Adrenal gland (tissue), 12 donors: ENCODE data around the gene ADGRG7. TPM values are rescaled to one million over a fixed set of nuclear protein-coding genes. Genes with fewer than 3 reads are reported as not detected.

Experiments used
- DNase-seq, 7 donors: peaks; one replicate each; pipeline ENCODE4 v3.0.0-alpha.2; 2019 to 2020
- H3K27ac ChIP-seq, 5 donors: fragments of 200-600 bp; sonication (generic) in 4 of 5; 1 replicate in 3 of 5; 2 replicates in 2 of 5; pipeline versions ENCODE4 v1.5.1 to v1.8.0; 2016 to 2020; ENCODE audit warnings: mild to moderate bottlenecking in 1 of 5
- H3K27me3 ChIP-seq: fragments of 200-600 bp; 2 replicates; pipeline ENCODE4 v1.8.0; 2021
- H3K36me3 ChIP-seq, 2 donors: fragments of 200-600 bp; replicated peaks in 1 of 2; 1 replicate in 1 of 2; 2 replicates in 1 of 2; pipeline versions ENCODE4 v1.5.1 to v1.8.0; 2018 to 2022
- H3K4me1 ChIP-seq, 2 donors: fragments of 200-600 bp; replicated peaks in 1 of 2; 1 replicate in 1 of 2; 2 replicates in 1 of 2; pipeline versions ENCODE4 v1.5.1 to v1.8.0; 2018 to 2021
- H3K4me3 ChIP-seq, 4 donors: fragments of 200-600 bp; sonication (generic) in 3 of 4; one replicate each; pipeline ENCODE4 v1.5.1; 2016 to 2018
- H3K9me3 ChIP-seq, 3 donors: fragments of 200-600 bp; sonication (generic) in 1 of 3; replicated peaks in 1 of 3; 1 replicate in 2 of 3; 2 replicates in 1 of 3; pipeline versions ENCODE4 v1.5.1 to v1.8.0; 2016 to 2021
- POLR2A ChIP-seq, 2 donors: fragments of 450-650 bp; IDR thresholded peaks; one replicate each; pipeline ENCODE4 v1.6.1; 2017; ENCODE audit warnings: antibody characterized with exemption in 2 of 2, mild to moderate bottlenecking in 2 of 2, moderate library complexity in 1 of 2
- WGBS, 4 donors: extraction: QIAGEN DNeasy Blood & Tissue Kit in 2 of 4; methylation state at CpG; one replicate each; pipeline versions ENCODE4 v1.1.5 to v1.1.7; 2013 to 2017; 5-methylcytosine and 5-hydroxymethylcytosine counted together
- intact Hi-C, 2 donors: fragments of 100-400 bp; cut with DNase I; formaldehyde crosslinking; loops; one replicate each; pipeline versions ENCODE4 v1.14.1 to v1.15.0; 2022 to 2023
- polyA plus RNA-seq, 3 donors: library from polyadenylated mRNA; stranded (reverse); fragments of 200-250 nt in 2 of 3; fragments of 350-450 nt in 1 of 3; fragmentation: Illumina TruSeq in 1 of 3; extraction: RNeasy Lipid Tissue Mini Kit (QIAGEN cat#74804) in 1 of 3; gene quantifications; one replicate each; pipeline ENCODE4 v1.2.3, GENCODE V29; 2013 to 2014
- small RNA-seq, 2 donors: library from RNA; depleted of rRNA; stranded (forward); fragments of <200 nt; gene quantifications; one replicate each; pipeline ENCODE3, GENCODE V24; 2016
- total RNA-seq, 9 donors: library from RNA; depleted of rRNA in 4 of 9; stranded (reverse); fragments of >200 nt in 4 of 9; fragments of 120-200 nt in 1 of 9; fragmentation: NEBNext Ultra II Directional in 1 of 9; extraction: Animal tissue kit (Norgen Biotek cat#: 25700) in 1 of 9; gene quantifications; one replicate each; pipeline versions ENCODE4 v1.1.0 to v1.2.4, GENCODE V29; 2013 to 2023
- TF ChIP-seq, protein P1 (sequence below), 6 experiments: fragments of 450-650 bp in 4 of 6; fragments of 200-600 bp in 2 of 6; sonication (generic) in 1 of 6; IDR thresholded peaks; 1 replicate in 5 of 6; 2 replicates in 1 of 6; pipeline versions ENCODE4 v1.5.1 to v1.8.0; 2016 to 2021; ENCODE audit warnings: antibody characterized with exemption in 6 of 6, mild to moderate bottlenecking in 2 of 6, moderate library complexity in 1 of 6
- donor health status: healthy with polysubstance abuse.
- donor health status: Bipolar disorder and iron deficiency.
- donor health status: DM: yes; HTN: yes; CAD: no.
- donor health status: DM: no; HTN: no; CAD: no.
- donor health status: DM: no; HTN: no; CAD: no.
- donor health status: DM: yes; HTN: yes; CAD: no.

ADGRG7 gene
- total and polyA plus RNA-seq, 12 donors: not detected

- no peaks in the 10 kb centered on the region for H3K27me3 ChIP-seq
- intact Hi-C loops: no loop called here
- H3K27ac ChIP-seq: no peak overlapping the region
- no peak overlapping the region for H3K4me3 ChIP-seq
- no peak for DNase-seq
- no peaks in the 10 kb centered on the region for H3K4me1 ChIP-seq
- WGBS, 4 donors: 86 to 91% (median 89%) methylated on average over 3 of the region's 3 CpGs
- TF ChIP-seq, protein P1, sequence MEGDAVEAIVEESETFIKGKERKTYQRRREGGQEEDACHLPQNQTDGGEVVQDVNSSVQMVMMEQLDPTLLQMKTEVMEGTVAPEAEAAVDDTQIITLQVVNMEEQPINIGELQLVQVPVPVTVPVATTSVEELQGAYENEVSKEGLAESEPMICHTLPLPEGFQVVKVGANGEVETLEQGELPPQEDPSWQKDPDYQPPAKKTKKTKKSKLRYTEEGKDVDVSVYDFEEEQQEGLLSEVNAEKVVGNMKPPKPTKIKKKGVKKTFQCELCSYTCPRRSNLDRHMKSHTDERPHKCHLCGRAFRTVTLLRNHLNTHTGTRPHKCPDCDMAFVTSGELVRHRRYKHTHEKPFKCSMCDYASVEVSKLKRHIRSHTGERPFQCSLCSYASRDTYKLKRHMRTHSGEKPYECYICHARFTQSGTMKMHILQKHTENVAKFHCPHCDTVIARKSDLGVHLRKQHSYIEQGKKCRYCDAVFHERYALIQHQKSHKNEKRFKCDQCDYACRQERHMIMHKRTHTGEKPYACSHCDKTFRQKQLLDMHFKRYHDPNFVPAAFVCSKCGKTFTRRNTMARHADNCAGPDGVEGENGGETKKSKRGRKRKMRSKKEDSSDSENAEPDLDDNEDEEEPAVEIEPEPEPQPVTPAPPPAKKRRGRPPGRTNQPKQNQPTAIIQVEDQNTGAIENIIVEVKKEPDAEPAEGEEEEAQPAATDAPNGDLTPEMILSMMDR (IDR thresholded peaks at IDR 0.05): no peak
- TF ChIP-seq POLR2A (IDR thresholded peaks at IDR 0.05): no peak
- H3K36me3 ChIP-seq: peaks cover 0 to 78% of the 10 kb centered on the region in 2 donors
- H3K9me3 ChIP-seq: peaks cover 0 to 3% (median 0%) of the 10 kb centered on the region in 3 donors
Observed at GRCh38 chr3:100743535-100743934, 134.1 kb downstream of the ADGRG7 start.

GRCh38 chr3:100744671-100745070 lies 135.3 kb downstream of the ADGRG7 start:
- Histone ChIP-seq H3K4me1 (no peaks in the 10 kb centered on the region), H3K27ac (no peak overlapping the region), H3K9me3 (peaks cover 0 to 3% (median 0%) of the 10 kb centered on the region in 3 donors), H3K4me3 (no peak overlapping the region), H3K27me3 (no peaks in the 10 kb centered on the region), H3K36me3 (peaks cover 0 to 79% of the 10 kb centered on the region in 2 donors)
- intact Hi-C loops: no loop called here
- no peak for DNase-seq
- TF ChIP-seq, protein P1 (IDR thresholded peaks at IDR 0.05): no peak
- no peak for TF ChIP-seq POLR2A (IDR thresholded peaks at IDR 0.05)
- WGBS, 4 donors: 91 to 100% (median 96%) methylated on average over 2 of the region's 2 CpGs

Small RNA genes lying within 50 kb of the gene (small RNA-seq; reads per million reads assigned to genes)
- gene RF00322: 0 reads per million in 2 donors

Other genes with a start within 250 kb of the ADGRG7 start
- 10 to 100 TPM; 25.7 to 67.4 (median 40.4) TPM for gene TOMM70, start 208.5 kb upstream of the ADGRG7 start, total RNA-seq
- 10 to 100 TPM; 11.4 to 95.2 (median 12.9) TPM for gene TOMM70, start 208.5 kb upstream of the ADGRG7 start, polyA plus RNA-seq
- gene LNP1, start 208.1 kb upstream of the ADGRG7 start, total RNA-seq: 1 to 10 TPM in 7 of 9 donors, under 1 TPM in 2; 0.91 to 6.5 (median 2.5) TPM
- 1 to 10 TPM in 2 of 3 donors, under 1 TPM in 1; 0.71 to 2.9 (median 1.7) TPM for gene LNP1, start 208.1 kb upstream of the ADGRG7 start, polyA plus RNA-seq
- 10 to 100 TPM; 17.7 to 38.7 (median 28.4) TPM for gene TMEM45A, start 117.0 kb upstream of the ADGRG7 start, total RNA-seq
- 10 to 100 TPM in 2 of 3 donors, 1 to 10 TPM in 1; 9.8 to 33.6 (median 12.2) TPM for gene TMEM45A, start 117.0 kb upstream of the ADGRG7 start, polyA plus RNA-seq
- gene TFG, start 99.9 kb downstream of the ADGRG7 start, total RNA-seq: 100 to 1,000 TPM in 2 of 9 donors, 10 to 100 TPM in 7; 74.8 to 137 (median 82.0) TPM
- 100 to 1,000 TPM in 1 of 3 donors, 10 to 100 TPM in 2; 51.1 to 268 (median 56.3) TPM for gene TFG, start 99.9 kb downstream of the ADGRG7 start, polyA plus RNA-seq